ENCODE data around the gene GYS2.
"Not testable (repeated sequence)": the region's sequence is repeated elsewhere in the genome, so short reads cannot be mapped to it uniquely, and the experiment has no call there.

Gene GYS2

GRCh38 chr12:21649034-21649433, 44.4 kb upstream of the GYS2 start:
- H3K4me3 ChIP-seq (ENCODE audit: insufficient read depth, low read length, poor library complexity, severe bottlenecking), result no peak overlapping the region
- no peak overlapping the region for H2AFZ ChIP-seq (ENCODE audit: low read depth, low read length, severe bottlenecking)
- H3K9ac ChIP-seq (ENCODE audit: low read length), result no peak overlapping the region
- TF ChIP-seq EZH2phosphoT487 (conservative IDR thresholded peaks at IDR 0.05; ENCODE audit: low read length), result no peak
- TF ChIP-seq, protein P1, sequence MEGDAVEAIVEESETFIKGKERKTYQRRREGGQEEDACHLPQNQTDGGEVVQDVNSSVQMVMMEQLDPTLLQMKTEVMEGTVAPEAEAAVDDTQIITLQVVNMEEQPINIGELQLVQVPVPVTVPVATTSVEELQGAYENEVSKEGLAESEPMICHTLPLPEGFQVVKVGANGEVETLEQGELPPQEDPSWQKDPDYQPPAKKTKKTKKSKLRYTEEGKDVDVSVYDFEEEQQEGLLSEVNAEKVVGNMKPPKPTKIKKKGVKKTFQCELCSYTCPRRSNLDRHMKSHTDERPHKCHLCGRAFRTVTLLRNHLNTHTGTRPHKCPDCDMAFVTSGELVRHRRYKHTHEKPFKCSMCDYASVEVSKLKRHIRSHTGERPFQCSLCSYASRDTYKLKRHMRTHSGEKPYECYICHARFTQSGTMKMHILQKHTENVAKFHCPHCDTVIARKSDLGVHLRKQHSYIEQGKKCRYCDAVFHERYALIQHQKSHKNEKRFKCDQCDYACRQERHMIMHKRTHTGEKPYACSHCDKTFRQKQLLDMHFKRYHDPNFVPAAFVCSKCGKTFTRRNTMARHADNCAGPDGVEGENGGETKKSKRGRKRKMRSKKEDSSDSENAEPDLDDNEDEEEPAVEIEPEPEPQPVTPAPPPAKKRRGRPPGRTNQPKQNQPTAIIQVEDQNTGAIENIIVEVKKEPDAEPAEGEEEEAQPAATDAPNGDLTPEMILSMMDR (IDR thresholded peaks at IDR 0.05; ENCODE audit: insufficient read depth, low read length, poor library complexity, severe bottlenecking), result no peak
- H3K27me3 ChIP-seq (ENCODE audit: low read length), result no peaks in the 10 kb centered on the region
- no peak overlapping the region for H3K27ac ChIP-seq (ENCODE audit: low read depth, low read length)
- H3F3A ChIP-seq (ENCODE audit: insufficient read depth), result no peaks in the 10 kb centered on the region; the same call in 1 of the 2 replicates
- peaks cover 34% of the 10 kb centered on the region; the same call in 1 of the 2 replicates for H4K20me1 ChIP-seq (ENCODE audit: low read depth, low read length)
- no peaks in the 10 kb centered on the region for H3K9me3 ChIP-seq (ENCODE audit: insufficient read depth, low read length)
- peaks cover 68% of the 10 kb centered on the region for H3K36me3 ChIP-seq (ENCODE audit: low read length)
- H3K9me2 ChIP-seq (replicated peaks; ENCODE audit: insufficient read depth, low read length), result no peaks in the 10 kb centered on the region
- H3K4me2 ChIP-seq (ENCODE audit: low read depth, low read length, poor library complexity, severe bottlenecking), result no peak overlapping the region
- H3K79me2 ChIP-seq (ENCODE audit: insufficient read depth, low read length), result peaks cover 50% of the 10 kb centered on the region

DNA sequence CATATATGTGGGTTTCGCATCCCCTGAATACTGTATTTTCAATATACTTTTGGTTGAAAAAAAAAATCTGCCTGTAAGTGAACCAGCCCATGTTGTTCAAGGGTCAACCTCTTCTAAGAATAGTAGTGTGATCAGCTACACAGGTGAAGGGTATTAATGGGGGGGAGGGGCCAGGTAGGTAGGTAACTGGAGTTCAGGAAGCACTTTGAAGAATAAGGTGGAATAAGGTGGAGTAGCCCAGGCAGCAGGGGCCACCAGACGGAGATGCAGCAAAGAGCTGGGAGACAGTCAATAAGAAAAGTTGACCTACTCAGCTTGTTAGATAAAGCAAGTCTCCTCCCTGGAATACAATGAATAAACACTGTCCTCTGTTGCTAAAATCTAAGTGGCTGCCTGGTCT, 43.7 kb upstream of the GYS2 start:
- Histone ChIP-seq H3K27me3 (ENCODE audit: low read length) (no peaks in the 10 kb centered on the region), H3K9me3 (ENCODE audit: insufficient read depth, low read length) (no peaks in the 10 kb centered on the region), H3K36me3 (ENCODE audit: low read length) (peaks cover 71% of the 10 kb centered on the region), H3F3A (ENCODE audit: insufficient read depth) (peaks cover 4% of the 10 kb centered on the region; the same call in 1 of the 2 replicates), H4K20me1 (ENCODE audit: low read depth, low read length) (peaks cover 29% of the 10 kb centered on the region; the same call in 1 of the 2 replicates), H3K4me2 (ENCODE audit: low read depth, low read length, poor library complexity, severe bottlenecking) (no peak overlapping the region), H2AFZ (ENCODE audit: low read depth, low read length, severe bottlenecking) (no peak overlapping the region), H3K79me2 (ENCODE audit: insufficient read depth, low read length) (peaks cover 45% of the 10 kb centered on the region), H3K27ac (ENCODE audit: low read depth, low read length) (no peak overlapping the region), H3K4me3 (ENCODE audit: insufficient read depth, low read length, poor library complexity, severe bottlenecking) (no peak overlapping the region), H3K9me2 (replicated peaks; ENCODE audit: insufficient read depth, low read length) (no peaks in the 10 kb centered on the region), H3K9ac (ENCODE audit: low read length) (no peak overlapping the region)
- TF ChIP-seq, protein P1 (IDR thresholded peaks at IDR 0.05; ENCODE audit: insufficient read depth, low read length, poor library complexity, severe bottlenecking), result no peak
- TF ChIP-seq EZH2phosphoT487 (conservative IDR thresholded peaks at IDR 0.05; ENCODE audit: low read length), result no peak

DNA sequence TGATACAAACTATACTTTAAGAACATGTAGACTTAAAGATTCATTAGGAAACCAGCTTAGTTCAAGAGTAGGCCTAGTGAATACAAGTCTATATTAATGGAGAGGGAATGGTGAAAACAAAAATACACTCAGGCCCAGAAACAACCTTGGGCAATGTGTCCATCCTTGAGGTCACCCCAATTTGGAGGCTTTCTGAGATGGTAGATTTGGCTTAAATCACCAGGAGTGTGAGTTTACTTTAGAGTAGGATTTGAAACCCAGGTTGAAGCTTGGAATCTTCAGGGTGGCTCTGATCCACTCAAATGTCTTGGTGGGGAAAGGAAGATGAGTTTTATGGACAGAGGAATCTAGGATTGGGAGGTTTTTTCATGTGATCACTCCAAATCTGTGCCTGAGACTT, 42.5 kb upstream of the GYS2 start:
- H4K20me1 ChIP-seq (ENCODE audit: low read depth, low read length), result peaks cover 26% of the 10 kb centered on the region
- H3K36me3 ChIP-seq (ENCODE audit: low read length), result peaks cover 71% of the 10 kb centered on the region
- H3K4me2 ChIP-seq (ENCODE audit: low read depth, low read length, poor library complexity, severe bottlenecking), result no peak overlapping the region
- no peak overlapping the region for H3K4me3 ChIP-seq (ENCODE audit: insufficient read depth, low read length, poor library complexity, severe bottlenecking)
- no peaks in the 10 kb centered on the region for H3K27me3 ChIP-seq (ENCODE audit: low read length)
- no peak overlapping the region for H2AFZ ChIP-seq (ENCODE audit: low read depth, low read length, severe bottlenecking)
- peaks cover 6% of the 10 kb centered on the region; the same call in 1 of the 2 replicates for H3F3A ChIP-seq (ENCODE audit: insufficient read depth)
- no peaks in the 10 kb centered on the region for H3K9me3 ChIP-seq (ENCODE audit: insufficient read depth, low read length)
- no peak overlapping the region for H3K27ac ChIP-seq (ENCODE audit: low read depth, low read length)
- TF ChIP-seq, protein P1 (IDR thresholded peaks at IDR 0.05; ENCODE audit: insufficient read depth, low read length, poor library complexity, severe bottlenecking), result no peak
- no peak for TF ChIP-seq EZH2phosphoT487 (conservative IDR thresholded peaks at IDR 0.05; ENCODE audit: low read length)
- H3K79me2 ChIP-seq (ENCODE audit: insufficient read depth, low read length), result peaks cover 33% of the 10 kb centered on the region
- no peak overlapping the region for H3K9ac ChIP-seq (ENCODE audit: low read length)
- no peaks in the 10 kb centered on the region for H3K9me2 ChIP-seq (replicated peaks; ENCODE audit: insufficient read depth, low read length)

GRCh38 chr12:21645041-21645500, 40.4 kb upstream of the GYS2 start:
- not testable (repeated sequence) for H3K4me3 ChIP-seq (ENCODE audit: insufficient read depth, low read length, poor library complexity, severe bottlenecking); H3K9ac ChIP-seq (ENCODE audit: low read length); H3F3A ChIP-seq (ENCODE audit: insufficient read depth); H3K4me2 ChIP-seq (ENCODE audit: low read depth, low read length, poor library complexity, severe bottlenecking); H3K27me3 ChIP-seq (ENCODE audit: low read length); H2AFZ ChIP-seq (ENCODE audit: low read depth, low read length, severe bottlenecking); H3K9me2 ChIP-seq (replicated peaks; ENCODE audit: insufficient read depth, low read length); H3K27ac ChIP-seq (ENCODE audit: low read depth, low read length); H3K9me3 ChIP-seq (ENCODE audit: insufficient read depth, low read length)
- Histone ChIP-seq H3K79me2 (ENCODE audit: insufficient read depth, low read length) (peaks cover 29% of the 10 kb centered on the region), H3K36me3 (ENCODE audit: low read length) (peaks cover 72% of the 10 kb centered on the region), H4K20me1 (ENCODE audit: low read depth, low read length) (peaks cover 32% of the 10 kb centered on the region)

Measured in SU-DHL-6 (cell line).